ENCODE results near the gene ABCA7. TPM values are rescaled to one million over a fixed set of nuclear protein-coding genes. Genes with fewer than 3 reads are reported as not detected.
A peak's percentile ranks its signal among the peaks of the same experiment; 100 is the strongest.

Gene ABCA7
- total and polyA plus RNA-seq, 9 donors: 1.4 to 10.5 (median 2.5) TPM

GRCh38 chr19:1067341-1067957 lies 27.5 kb downstream of the ABCA7 start:
- intact Hi-C loops (cut with DNase I): no loop called here
- Histone ChIP-seq H3K4me3 (peak overlapping the region; percentile 12), H3K27me3 (peaks cover 20% of the 10 kb centered on the region), H3K9me3 (no peaks in the 10 kb centered on the region), H3K4me1 (ENCODE audit: insufficient read depth) (no peaks in the 10 kb centered on the region), H3K27ac (no peak overlapping the region), H3K36me3 (no peaks in the 10 kb centered on the region)
- TF ChIP-seq EP300 (IDR thresholded peaks at IDR 0.05): no peak
- TF ChIP-seq POLR2A (IDR thresholded peaks at IDR 0.05): no peak
- no peak for TF ChIP-seq CTCF (IDR thresholded peaks at IDR 0.05)
- 2 to 4% (median 2%) methylated on average over 37 to 38 of the region's 38 CpGs for WGBS, 3 donors
- peak in 1 of 5 donors; percentile 36 for DNase-seq

- intact Hi-C loops (cut with DNase I): no loop called here
- Histone ChIP-seq H3K4me3 (no peak overlapping the region), H3K27ac (no peak overlapping the region), H3K4me1 (ENCODE audit: insufficient read depth) (no peaks in the 10 kb centered on the region), H3K9me3 (no peaks in the 10 kb centered on the region), H3K27me3 (peaks cover 20% of the 10 kb centered on the region), H3K36me3 (no peaks in the 10 kb centered on the region)
- DNase-seq: peak in 1 of 5 donors; percentile 44
- WGBS, 3 donors: 59 to 67% (median 65%) methylated on average over 31 to 45 of the region's 45 CpGs
- TF ChIP-seq POLR2A (IDR thresholded peaks at IDR 0.05) (no peak), CTCF (IDR thresholded peaks at IDR 0.05) (no peak)
Measured at GRCh38 chr19:1068009-1069001, 28.4 kb downstream of the ABCA7 start.

GRCh38 chr19:1069009-1069779 lies 29.3 kb downstream of the ABCA7 start:
- H3K36me3 ChIP-seq: no peaks in the 10 kb centered on the region
- TF ChIP-seq EP300 (IDR thresholded peaks at IDR 0.05): no peak
- no peak for TF ChIP-seq CTCF (IDR thresholded peaks at IDR 0.05)
- no peak for TF ChIP-seq POLR2A (IDR thresholded peaks at IDR 0.05)
- H3K27me3 ChIP-seq: peaks cover 20% of the 10 kb centered on the region
- H3K27ac ChIP-seq: no peak overlapping the region
- H3K9me3 ChIP-seq: no peaks in the 10 kb centered on the region
- H3K4me3 ChIP-seq: no peak overlapping the region
- intact Hi-C loops (cut with DNase I): no loop called here
- 42 to 63% (median 57%) methylated on average over 25 of the region's 25 CpGs for WGBS, 3 donors
- H3K4me1 ChIP-seq (ENCODE audit: insufficient read depth): no peaks in the 10 kb centered on the region
- DNase-seq: peak in 1 of 5 donors; percentile 37

GRCh38 chr19:1070576-1070930 lies 30.6 kb downstream of the ABCA7 start:
- H3K27ac ChIP-seq: no peak overlapping the region
- H3K4me1 ChIP-seq (ENCODE audit: insufficient read depth): no peaks in the 10 kb centered on the region
- H3K4me3 ChIP-seq: no peak overlapping the region
- intact Hi-C loops (cut with DNase I): no loop called here
- TF ChIP-seq EP300 (IDR thresholded peaks at IDR 0.05): no peak
- TF ChIP-seq CTCF (IDR thresholded peaks at IDR 0.05): no peak
- no peak for TF ChIP-seq POLR2A (IDR thresholded peaks at IDR 0.05)
- no peaks in the 10 kb centered on the region for H3K36me3 ChIP-seq
- 5 to 10% (median 6%) methylated on average over 20 to 21 of the region's 21 CpGs for WGBS, 3 donors
- H3K9me3 ChIP-seq: no peaks in the 10 kb centered on the region
- no peak for DNase-seq
- H3K27me3 ChIP-seq: peaks cover 20% of the 10 kb centered on the region
